Epithelial cell of esophagus (primary cell): ENCODE results near the gene TMEM272.

Experiments used
- DNase-seq: peaks from one replicate; pipeline ENCODE4 v3.0.0; 2010; ENCODE audit warnings: low read depth
- H3K4me3 ChIP-seq: 2 replicates; pipeline ENCODE4 v1.5.1; 2011; ENCODE audit warnings: mild to moderate bottlenecking, low read length, control low read depth
- CTCF ChIP-seq: IDR thresholded peaks from 2 replicates; pipeline ENCODE4 v1.5.1; 2011; ENCODE audit warnings: low read depth, mild to moderate bottlenecking, low read length, control low read depth, inconsistent platforms; ENCODE audit not compliant: insufficient read depth; ENCODE audit errors: missing control alignments

The TMEM272 gene

GRCh38 chr13:51784097-51784496 is 60.9 kb downstream of the TMEM272 start:
- no peak for DNase-seq
- TF ChIP-seq CTCF, result no peak
- no peak overlapping the region for H3K4me3 ChIP-seq

- DNase-seq, result no peak
- TF ChIP-seq CTCF, result no peak
- no peak overlapping the region for H3K4me3 ChIP-seq
These were observed 61.4 kb downstream of the TMEM272 start for GRCh38 chr13:51783428-51784094.

- no peak overlapping the region for H3K4me3 ChIP-seq
- DNase-seq, result no peak
- no peak for TF ChIP-seq CTCF
These were observed 62.8 kb downstream of the TMEM272 start for GRCh38 chr13:51782026-51782710.

- no peak overlapping the region for H3K4me3 ChIP-seq
- TF ChIP-seq CTCF, result peak; percentile 78
- DNase-seq, result peak; percentile 78
These were observed 63.5 kb downstream of the TMEM272 start for GRCh38 chr13:51781246-51782022.

- TF ChIP-seq CTCF, result no peak
- no peak for DNase-seq
These were observed 64.9 kb downstream of the TMEM272 start for GRCh38 chr13:51780099-51780498.

GRCh38 chr13:51778392-51778791 is 66.6 kb downstream of the TMEM272 start:
- TF ChIP-seq CTCF, result no peak
- no peak for DNase-seq
- no peak overlapping the region for H3K4me3 ChIP-seq

More at GRCh38 chr13:51780099-51780498, 64.9 kb downstream of the TMEM272 start:
- H3K4me3 ChIP-seq, result no peak overlapping the region
